ENCODE data around the gene COBL.

DNA sequence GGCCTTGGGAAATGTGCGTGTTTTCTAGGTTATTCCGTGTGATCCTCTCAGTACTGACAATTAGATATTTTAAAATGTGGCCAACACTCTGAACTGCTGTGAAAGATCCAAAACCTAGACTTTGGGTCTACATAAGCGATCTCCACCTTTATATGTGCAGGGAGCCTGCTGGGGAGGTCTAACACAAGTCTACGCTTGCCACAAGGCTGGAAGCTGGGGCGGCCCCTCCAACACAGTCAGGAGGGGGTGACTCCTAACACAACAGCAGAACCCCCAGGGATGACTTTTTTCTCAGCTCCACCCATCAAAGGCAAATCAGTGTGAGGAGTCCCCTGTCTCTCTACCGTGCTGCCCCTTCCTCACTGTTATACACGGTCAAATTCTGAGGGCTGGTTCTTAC lies 202.6 kb downstream of the COBL start:
- no peak for TF ChIP-seq FOXM1 (IDR thresholded peaks at IDR 0.05; ENCODE audit: borderline replicate concordance)
- TF ChIP-seq SP1 (IDR thresholded peaks at IDR 0.05): no peak
- no peak for TF ChIP-seq L3MBTL2 (conservative IDR thresholded peaks at IDR 0.05)
- TF ChIP-seq ARNT (IDR thresholded peaks at IDR 0.05): no peak
- no peak for TF ChIP-seq TARDBP (IDR thresholded peaks at IDR 0.05)
- no peak for TF ChIP-seq ZNF384 (IDR thresholded peaks at IDR 0.05)
- TF ChIP-seq BHLHE40 (IDR thresholded peaks at IDR 0.05; ENCODE audit: borderline replicate concordance): no peak
- TF ChIP-seq FOXK2 (IDR thresholded peaks at IDR 0.05): no peak
- TF ChIP-seq ELF4 (IDR thresholded peaks at IDR 0.05): no peak
- no peak for TF ChIP-seq FOXA1 (IDR thresholded peaks at IDR 0.05)
- no peak for TF ChIP-seq HDGF (IDR thresholded peaks at IDR 0.05; ENCODE audit: borderline replicate concordance)
- TF ChIP-seq SUZ12 (IDR thresholded peaks at IDR 0.05): no peak
- TF ChIP-seq NFRKB (IDR thresholded peaks at IDR 0.05): no peak
